NB4 (cell line): ENCODE data around the gene DTWD1.

ENCODE experiments used
- POLR2A ChIP-seq: IDR thresholded peaks from 2 replicates; pipeline ENCODE4 v1.6.1; 2011; ENCODE audit warnings: mild to moderate bottlenecking; ENCODE audit not compliant: insufficient read length; ENCODE audit errors: extremely low read depth
- TF ChIP-seq, protein P1 (sequence below): IDR thresholded peaks from one replicate; pipeline ENCODE4 v1.5.1; 2012; ENCODE audit warnings: low read depth, low read length
- TF ChIP-seq, protein P2 (sequence below): IDR thresholded peaks from 2 replicates; pipeline ENCODE4 v1.6.1; 2011; ENCODE audit warnings: low read depth, low read length

DNA sequence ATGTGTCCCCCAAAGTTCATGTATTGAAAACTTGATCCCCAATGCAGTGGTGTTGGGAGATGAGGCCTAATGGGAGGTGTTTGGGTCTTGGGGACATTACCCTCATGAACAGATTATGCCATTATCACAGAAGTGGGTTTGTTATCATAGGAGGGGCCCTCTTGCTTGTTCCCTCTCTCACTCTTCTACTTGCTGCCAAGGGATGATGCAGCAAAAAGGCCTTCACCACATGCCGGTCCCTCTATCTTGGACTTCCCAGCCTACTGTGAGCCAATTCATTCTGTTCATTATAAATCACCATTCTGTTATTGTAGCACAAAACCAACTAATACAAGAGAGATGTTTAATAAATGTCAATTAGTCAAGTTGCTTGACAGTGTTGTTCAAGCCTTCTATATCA is 47.4 kb upstream of the DTWD1 start:
- TF ChIP-seq, protein P1, sequence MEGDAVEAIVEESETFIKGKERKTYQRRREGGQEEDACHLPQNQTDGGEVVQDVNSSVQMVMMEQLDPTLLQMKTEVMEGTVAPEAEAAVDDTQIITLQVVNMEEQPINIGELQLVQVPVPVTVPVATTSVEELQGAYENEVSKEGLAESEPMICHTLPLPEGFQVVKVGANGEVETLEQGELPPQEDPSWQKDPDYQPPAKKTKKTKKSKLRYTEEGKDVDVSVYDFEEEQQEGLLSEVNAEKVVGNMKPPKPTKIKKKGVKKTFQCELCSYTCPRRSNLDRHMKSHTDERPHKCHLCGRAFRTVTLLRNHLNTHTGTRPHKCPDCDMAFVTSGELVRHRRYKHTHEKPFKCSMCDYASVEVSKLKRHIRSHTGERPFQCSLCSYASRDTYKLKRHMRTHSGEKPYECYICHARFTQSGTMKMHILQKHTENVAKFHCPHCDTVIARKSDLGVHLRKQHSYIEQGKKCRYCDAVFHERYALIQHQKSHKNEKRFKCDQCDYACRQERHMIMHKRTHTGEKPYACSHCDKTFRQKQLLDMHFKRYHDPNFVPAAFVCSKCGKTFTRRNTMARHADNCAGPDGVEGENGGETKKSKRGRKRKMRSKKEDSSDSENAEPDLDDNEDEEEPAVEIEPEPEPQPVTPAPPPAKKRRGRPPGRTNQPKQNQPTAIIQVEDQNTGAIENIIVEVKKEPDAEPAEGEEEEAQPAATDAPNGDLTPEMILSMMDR = no peak
- TF ChIP-seq, protein P2, sequence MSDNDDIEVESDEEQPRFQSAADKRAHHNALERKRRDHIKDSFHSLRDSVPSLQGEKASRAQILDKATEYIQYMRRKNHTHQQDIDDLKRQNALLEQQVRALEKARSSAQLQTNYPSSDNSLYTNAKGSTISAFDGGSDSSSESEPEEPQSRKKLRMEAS = no peak
- no peak for TF ChIP-seq POLR2A
